IPS DF 19.7 (cell line): ENCODE data around the gene CEP41.

Experiments used
- DNase-seq: peaks from one replicate; pipeline ENCODE4 v3.0.0-alpha.2; 2013; ENCODE audit warnings: low read depth, low spot score

CEP41 gene

GRCh38 chr7:130419658-130420057, 21.2 kb downstream of the CEP41 start:
- no peak for DNase-seq

DNA sequence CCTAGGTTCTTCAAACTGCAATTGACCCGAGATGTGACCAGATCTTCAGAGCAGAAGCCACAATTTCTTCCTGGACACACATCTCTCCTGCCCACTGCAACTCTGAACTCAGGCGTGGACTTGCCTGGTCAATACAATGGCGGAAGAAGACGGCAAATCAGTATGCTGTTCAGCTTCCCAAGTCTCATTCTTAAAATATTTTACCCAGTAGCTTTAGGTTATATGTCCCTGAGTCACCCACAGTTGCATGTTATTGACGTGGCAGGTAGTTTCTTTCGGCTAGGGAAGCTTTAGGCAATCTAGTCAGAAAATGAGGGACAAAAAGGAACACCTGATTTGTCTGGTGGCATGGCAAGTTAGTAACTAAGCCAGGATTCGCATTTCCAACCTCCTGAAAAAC, 22.5 kb downstream of the CEP41 start:
- no peak for DNase-seq

DNA sequence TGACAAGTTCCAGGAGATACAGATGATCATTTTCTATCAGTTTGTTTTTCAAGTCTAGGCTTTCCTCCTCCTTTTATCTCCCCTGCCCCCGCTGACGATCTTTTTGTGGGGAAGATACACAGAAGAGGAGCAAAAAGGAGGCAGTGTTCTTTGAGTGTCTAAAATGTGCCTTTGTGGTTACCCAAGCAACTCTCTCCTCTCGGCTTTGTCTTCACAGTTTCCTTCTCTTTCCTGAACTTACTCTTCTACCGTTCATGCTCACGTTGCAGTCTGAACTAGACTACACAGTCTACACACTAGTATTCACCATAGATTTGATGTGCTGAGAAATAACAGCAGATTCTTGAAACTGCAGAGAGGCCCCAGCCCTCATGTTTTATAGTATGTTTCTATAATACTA, 23.6 kb downstream of the CEP41 start:
- no peak for DNase-seq

GRCh38 chr7:130415006-130415405, 25.8 kb downstream of the CEP41 start:
- DNase-seq: no peak

GRCh38 chr7:130413201-130413600, 27.6 kb downstream of the CEP41 start:
- no peak for DNase-seq

GRCh38 chr7:130410868-130411541, 29.8 kb downstream of the CEP41 start:
- DNase-seq: no peak

GRCh38 chr7:130409712-130410072, 31.1 kb downstream of the CEP41 start:
- no peak for DNase-seq

GRCh38 chr7:130409067-130409711, 31.6 kb downstream of the CEP41 start:
- DNase-seq: no peak

DNA sequence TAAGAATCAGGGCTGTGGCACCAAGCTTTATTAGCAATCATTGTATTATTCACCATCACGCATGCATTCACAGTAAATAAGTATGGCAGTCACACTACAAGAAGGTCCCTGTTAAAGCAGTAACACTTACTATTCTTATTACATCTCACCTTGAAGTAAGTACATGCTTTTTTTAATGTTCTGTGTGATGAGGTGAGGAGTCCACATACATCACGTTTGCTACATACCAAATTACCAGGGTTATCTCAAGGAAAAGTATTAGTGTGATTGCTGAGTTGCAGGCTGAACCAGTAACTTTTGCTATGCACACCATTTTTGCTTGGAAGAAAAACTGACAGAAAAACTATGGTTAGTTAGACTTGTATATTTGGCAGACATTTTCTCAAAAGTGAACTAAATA, 35.8 kb downstream of the CEP41 start:
- DNase-seq: no peak

- DNase-seq: no peak
These were observed 39.2 kb downstream of the CEP41 start for GRCh38 chr7:130401578-130401977.

GRCh38 chr7:130401101-130401500, 39.7 kb downstream of the CEP41 start:
- DNase-seq: no peak

GRCh38 chr7:130400120-130400572, 40.7 kb downstream of the CEP41 start:
- no peak for DNase-seq

- DNase-seq: no peak
These were observed 42.2 kb downstream of the CEP41 start for GRCh38 chr7:130398526-130399090.

GRCh38 chr7:130397758-130398073, 43.1 kb downstream of the CEP41 start:
- no peak for DNase-seq

GRCh38 chr7:130397051-130397757, 43.6 kb downstream of the CEP41 start:
- no peak for DNase-seq

DNA sequence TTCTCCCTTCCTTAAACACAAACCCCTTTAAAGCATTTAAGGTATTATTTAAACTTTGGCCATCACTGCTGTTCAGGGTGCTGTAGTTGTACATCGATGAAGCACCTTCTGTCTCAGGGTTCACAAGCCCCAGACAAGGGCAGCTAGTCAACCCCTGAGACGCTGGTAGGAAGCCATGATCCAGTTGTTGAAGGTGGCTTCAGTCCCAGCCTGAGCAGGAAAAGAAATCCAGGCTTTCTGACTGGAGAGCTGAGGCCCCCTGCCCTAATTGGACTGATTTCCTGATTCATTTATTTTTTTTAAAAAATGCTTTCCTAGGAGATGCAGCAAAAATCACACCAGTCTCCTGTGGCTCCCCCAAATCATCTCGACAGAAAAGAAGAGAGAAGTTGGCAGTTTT, 44.7 kb downstream of the CEP41 start:
- no peak for DNase-seq

DNA sequence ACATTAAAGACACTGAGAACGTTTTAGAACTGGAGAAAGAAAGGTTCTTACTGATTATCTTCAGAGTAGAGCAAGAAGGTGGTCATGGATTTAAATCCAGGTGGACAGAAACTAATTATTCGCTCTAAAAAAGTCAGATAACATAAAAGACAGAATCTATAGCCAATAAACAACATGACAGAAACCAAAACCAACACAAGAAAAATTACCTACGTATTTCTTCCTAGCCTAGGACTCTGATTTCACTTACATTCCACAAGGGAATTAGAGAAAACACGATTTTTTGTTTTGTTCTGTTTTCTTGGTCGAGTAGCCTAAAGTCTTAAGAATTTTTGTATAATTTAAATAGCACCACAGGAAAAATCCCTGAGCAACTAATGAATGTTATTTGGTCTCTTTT, 45.4 kb downstream of the CEP41 start:
- DNase-seq: no peak

GRCh38 chr7:130394421-130395195, 46.2 kb downstream of the CEP41 start:
- no peak for DNase-seq

GRCh38 chr7:130393841-130394411, 46.9 kb downstream of the CEP41 start:
- no peak for DNase-seq

- no peak for DNase-seq
These were observed 47.7 kb downstream of the CEP41 start for GRCh38 chr7:130393101-130393561.

DNA sequence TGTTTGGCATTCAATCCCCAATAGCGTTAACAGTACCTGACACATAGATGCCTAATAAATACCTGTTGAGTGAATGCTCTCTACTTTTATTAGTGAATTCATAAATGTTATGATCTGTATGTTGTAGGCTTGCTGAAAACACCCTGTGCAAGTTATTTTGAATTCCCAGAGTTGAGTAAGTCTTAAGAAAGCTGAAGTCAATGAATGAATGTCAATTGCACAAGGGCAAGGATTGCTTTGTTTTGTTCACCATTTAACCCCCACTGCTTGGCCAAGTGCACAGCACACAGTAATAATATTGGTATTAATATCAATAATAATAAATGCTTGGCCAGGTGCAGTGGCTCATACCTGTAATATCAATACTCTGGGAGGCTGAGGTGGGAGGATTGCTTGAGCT, 50.3 kb downstream of the CEP41 start:
- no peak for DNase-seq

GRCh38 chr7:130388671-130389070, 52.1 kb downstream of the CEP41 start:
- no peak for DNase-seq
